Nephron (organoid): ENCODE measurements around the gene IGFL1.
"Not testable (repeated sequence)": the region's sequence is repeated elsewhere in the genome, so short reads cannot be mapped to it uniquely, and the experiment has no call there.

Experiments
- H3K27ac Mint-ChIP-seq, 3 experiments: 2 replicates each; pipeline ENCODE4 v1.8.0; 2020; ENCODE audit warnings: mixed read lengths in 3 of 3, mild to moderate bottlenecking in 2 of 3, moderate library complexity in 1 of 3
- H3K27me3 Mint-ChIP-seq: 2 replicates; pipeline ENCODE4 v1.8.0; 2021; ENCODE audit warnings: low read depth, mild to moderate bottlenecking, moderate library complexity, mixed read lengths
- H3K36me3 Mint-ChIP-seq: 2 replicates; pipeline ENCODE4 v1.8.0; 2020; ENCODE audit warnings: low read depth, mixed read lengths
- H3K4me1 Mint-ChIP-seq: 2 replicates; pipeline ENCODE4 v1.8.0; 2020; ENCODE audit warnings: mixed read lengths
- H3K4me3 Mint-ChIP-seq, 3 experiments: 2 replicates each; pipeline ENCODE4 v1.8.0; 2020; ENCODE audit warnings: mild to moderate bottlenecking in 3 of 3, mixed read lengths in 3 of 3, moderate library complexity in 2 of 3
- H3K9me3 Mint-ChIP-seq: 2 replicates; pipeline ENCODE4 v1.8.0; 2020; ENCODE audit warnings: mixed read lengths
- CTCF ChIP-seq, 3 experiments: fragments of 200-600 bp; sonication (generic); IDR thresholded peaks; one replicate each; pipeline ENCODE4 v1.5.0; 2021; ENCODE audit warnings: antibody characterized with exemption in 3 of 3; ENCODE audit not compliant: unreplicated experiment in 3 of 3

Gene IGFL1

GRCh38 chr19:46254776-46255175 is 25.2 kb downstream of the IGFL1 start:
- TF ChIP-seq CTCF (IDR thresholded peaks at IDR 0.05; ENCODE audit: unreplicated experiment in 3 of 3), result no peak

GRCh38 chr19:46256855-46257254 is 27.3 kb downstream of the IGFL1 start:
- Mint-ChIP-seq H3K4me3 (no peak overlapping the region), H3K9me3 (no peaks in the 10 kb centered on the region)

More at GRCh38 chr19:46254776-46255175, 25.2 kb downstream of the IGFL1 start:
- Mint-ChIP-seq H3K4me1 (no peaks in the 10 kb centered on the region), H3K27me3 (peaks cover 39% of the 10 kb centered on the region), H3K4me3 (no peak overlapping the region), H3K36me3 (no peaks in the 10 kb centered on the region), H3K9me3 (no peaks in the 10 kb centered on the region), H3K27ac (no peak overlapping the region)

GRCh38 chr19:46261501-46261900 is 32.0 kb downstream of the IGFL1 start:
- H3K4me1 Mint-ChIP-seq, H3K36me3 Mint-ChIP-seq: not testable (repeated sequence)

More at GRCh38 chr19:46256855-46257254, 27.3 kb downstream of the IGFL1 start:
- TF ChIP-seq CTCF (IDR thresholded peaks at IDR 0.05; ENCODE audit: unreplicated experiment in 3 of 3), result no peak
- Mint-ChIP-seq H3K27ac (no peak overlapping the region), H3K27me3 (peaks cover 36% of the 10 kb centered on the region), H3K36me3 (no peaks in the 10 kb centered on the region), H3K4me1 (no peaks in the 10 kb centered on the region)

GRCh38 chr19:46262684-46263296 is 33.2 kb downstream of the IGFL1 start:
- not testable (repeated sequence) for H3K27ac Mint-ChIP-seq, H3K4me3 Mint-ChIP-seq, H3K36me3 Mint-ChIP-seq, H3K9me3 Mint-ChIP-seq, H3K4me1 Mint-ChIP-seq
- peaks cover 33% of the 10 kb centered on the region for H3K27me3 Mint-ChIP-seq

More at GRCh38 chr19:46261501-46261900, 32.0 kb downstream of the IGFL1 start:
- H3K9me3 Mint-ChIP-seq, H3K4me3 Mint-ChIP-seq, H3K27ac Mint-ChIP-seq: not testable (repeated sequence)
- H3K27me3 Mint-ChIP-seq, result peaks cover 31% of the 10 kb centered on the region

- not testable (repeated sequence) for H3K9me3 Mint-ChIP-seq, H3K4me3 Mint-ChIP-seq, H3K36me3 Mint-ChIP-seq, H3K27ac Mint-ChIP-seq, H3K4me1 Mint-ChIP-seq
- peaks cover 46% of the 10 kb centered on the region for H3K27me3 Mint-ChIP-seq
Observed at GRCh38 chr19:46264801-46265200, 35.3 kb downstream of the IGFL1 start.

GRCh38 chr19:46265217-46265828 is 35.8 kb downstream of the IGFL1 start:
- no peak overlapping the region for H3K4me3 Mint-ChIP-seq
- H3K9me3 Mint-ChIP-seq, result no peaks in the 10 kb centered on the region
- peaks cover 47% of the 10 kb centered on the region for H3K27me3 Mint-ChIP-seq
- H3K27ac Mint-ChIP-seq, result no peak overlapping the region
- H3K4me1 Mint-ChIP-seq, result no peaks in the 10 kb centered on the region
- peak; percentile 86 to 91 (median 88) for TF ChIP-seq CTCF (IDR thresholded peaks at IDR 0.05; ENCODE audit: unreplicated experiment in 3 of 3)
- no peaks in the 10 kb centered on the region for H3K36me3 Mint-ChIP-seq

- no peaks in the 10 kb centered on the region for H3K36me3 Mint-ChIP-seq
- H3K9me3 Mint-ChIP-seq, result no peaks in the 10 kb centered on the region
- no peak for TF ChIP-seq CTCF (IDR thresholded peaks at IDR 0.05; ENCODE audit: unreplicated experiment in 3 of 3)
- H3K27ac Mint-ChIP-seq, result no peak overlapping the region
- H3K4me3 Mint-ChIP-seq, result no peak overlapping the region
- H3K27me3 Mint-ChIP-seq, result peaks cover 54% of the 10 kb centered on the region
- H3K4me1 Mint-ChIP-seq, result peaks cover 4% of the 10 kb centered on the region
Observed at GRCh38 chr19:46269101-46269500, 39.6 kb downstream of the IGFL1 start.
